GM21786 (cell line): ENCODE measurements around the gene PPP2R5B.
"Not testable (repeated sequence)": the region's sequence is repeated elsewhere in the genome, so short reads cannot be mapped to it uniquely, and the experiment has no call there.

Source experiments
- ATAC-seq: cut with Tn5 transposase; IDR thresholded peaks from one replicate; pipeline ENCODE4 v1.9.1; 2021; ENCODE audit not compliant: unreplicated experiment

The PPP2R5B gene

DNA sequence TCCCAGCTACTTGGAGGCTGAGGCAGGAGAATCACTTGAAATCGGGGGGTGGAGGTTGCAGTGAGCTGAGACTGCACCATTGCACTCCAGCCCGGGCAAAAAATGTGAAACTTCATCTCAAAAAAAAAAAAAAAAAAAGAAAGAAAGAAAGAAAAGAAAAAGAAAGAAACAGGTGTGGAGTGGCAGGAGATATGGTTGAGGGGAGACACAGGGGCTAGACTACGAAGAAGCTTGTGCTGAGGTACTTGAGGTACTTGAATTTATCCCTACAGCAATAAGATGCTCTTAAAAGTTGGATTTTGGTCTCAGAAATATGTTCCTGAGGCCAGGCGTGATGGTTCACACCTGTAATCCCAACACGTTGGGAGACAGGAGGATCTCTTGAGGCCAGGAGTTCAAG, 49.6 kb downstream of the PPP2R5B start:
- ATAC-seq: no peak

DNA sequence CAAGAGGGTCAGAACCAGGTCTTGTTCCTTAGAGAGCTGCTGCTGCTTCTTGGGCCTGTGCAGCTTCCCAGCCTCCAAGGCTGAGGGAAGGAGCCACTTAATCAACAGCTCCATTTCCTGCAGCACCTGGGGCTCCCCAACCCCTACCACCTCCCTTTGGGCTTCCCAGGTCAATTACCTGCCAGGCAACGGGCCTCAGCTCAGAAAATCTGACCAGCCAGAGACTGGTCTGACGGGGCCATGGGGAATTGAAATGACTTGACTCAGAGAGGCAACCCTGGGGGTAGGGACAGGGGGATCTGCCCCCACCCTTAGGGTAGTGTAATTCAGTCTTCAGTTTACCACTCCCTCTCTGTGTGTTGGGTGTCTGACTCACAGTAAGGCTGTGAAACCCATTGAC, 52.2 kb downstream of the PPP2R5B start:
- no peak for ATAC-seq

DNA sequence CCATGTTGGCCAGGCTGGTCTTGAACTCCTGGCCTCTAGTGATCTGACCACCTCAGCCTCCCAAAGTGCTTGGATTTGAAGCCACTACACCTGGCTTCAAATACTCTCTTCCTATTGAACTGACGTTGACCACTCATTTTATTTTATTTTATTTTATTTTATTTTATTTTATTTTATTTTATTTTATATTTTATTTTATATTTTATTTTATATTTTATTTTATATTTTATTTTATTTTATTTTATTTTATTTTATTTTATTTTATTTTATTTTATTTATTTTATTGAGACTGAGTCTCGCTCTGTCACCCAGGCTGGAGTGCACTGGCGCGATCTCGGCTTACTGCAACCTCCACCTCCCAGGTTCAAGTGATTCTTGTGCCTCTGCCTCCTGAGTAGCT, 58.9 kb downstream of the PPP2R5B start:
- ATAC-seq: not testable (repeated sequence)
